Astrocyte of the spinal cord (primary cell): ENCODE measurements around the gene ASPG.

Experiments
- DNase-seq: peaks from one replicate; pipeline ENCODE4 v3.0.0; 2011; ENCODE audit warnings: low read depth, low spot score
- H3K4me3 ChIP-seq: 2 replicates; pipeline ENCODE4 v1.5.1; 2011; ENCODE audit warnings: low read depth, mild to moderate bottlenecking, low read length, moderate library complexity
- CTCF ChIP-seq: IDR thresholded peaks from 2 replicates; pipeline ENCODE4 v1.5.1; 2012; ENCODE audit warnings: low read depth, mild to moderate bottlenecking, low read length, inconsistent platforms
- in situ Hi-C: cut with HindIII; loops from 2 replicates; pipeline ENCODE4 v1.10.0; 2017; ENCODE audit warnings: low sequenced_read_pairs

Gene ASPG

GRCh38 chr14:104086661-104087461 lies 1.4 kb downstream of the ASPG start:
- no peak overlapping the region for H3K4me3 ChIP-seq
- no peak for TF ChIP-seq CTCF
- in situ Hi-C loops = no loop called here
- DNase-seq = no peak

- no peak for DNase-seq
- no peak overlapping the region for H3K4me3 ChIP-seq
- in situ Hi-C loops = no loop called here
- TF ChIP-seq CTCF = no peak
Measured at GRCh38 chr14:104087505-104087904, 2.0 kb downstream of the ASPG start.

- no peak overlapping the region for H3K4me3 ChIP-seq
- in situ Hi-C loops = no loop called here
- DNase-seq = no peak
Measured at GRCh38 chr14:104087981-104088850, 2.7 kb downstream of the ASPG start.

GRCh38 chr14:104090071-104090748 lies 4.7 kb downstream of the ASPG start:
- no peak for TF ChIP-seq CTCF
- DNase-seq = no peak
- in situ Hi-C loops = no loop called here
- no peak overlapping the region for H3K4me3 ChIP-seq

More at GRCh38 chr14:104087981-104088850, 2.7 kb downstream of the ASPG start:
- TF ChIP-seq CTCF = no peak

- in situ Hi-C loops = no loop called here
- no peak overlapping the region for H3K4me3 ChIP-seq
- no peak for DNase-seq
- no peak for TF ChIP-seq CTCF
Measured at GRCh38 chr14:104091061-104091926, 5.8 kb downstream of the ASPG start.
